WTC11 (cell line): ENCODE data around the gene MRGPRF. TPM values are rescaled to one million over a fixed set of nuclear protein-coding genes. Genes with fewer than 3 reads are reported as not detected.

Experiments used
- ATAC-seq: fragments of 200-7000 bp; cut with Tn5 transposase; 2 replicates; pipeline ENCODE4 v1.10.0; 2021; ENCODE audit warnings: mild to moderate bottlenecking, moderate library complexity
- CTCF ChIA-PET: fragments of 300-600 bp; sonication (Branson Sonifier 250); formaldehyde crosslinking; loops from one replicate; lab custom pipeline; 2021; ENCODE audit warnings: antibody characterized with exemption; lab: Charles Lee
- POLR2A ChIA-PET: fragments of 350-600 bp; sonication (Branson Sonifier 250); formaldehyde crosslinking; loops from one replicate; lab custom pipeline; 2021; ENCODE audit warnings: antibody characterized with exemption; lab: Charles Lee
- DNase-seq: peaks from one replicate; pipeline ENCODE4 v3.0.0; 2021; ENCODE audit warnings: low spot score
- H3K27ac Mint-ChIP-seq: 2 replicates; pipeline ENCODE4 v1.8.0; 2021; ENCODE audit warnings: mixed read lengths
- H3K27me3 Mint-ChIP-seq: 2 replicates; pipeline ENCODE4 v1.8.0; 2021; ENCODE audit warnings: low read depth, mild to moderate bottlenecking, moderate library complexity, mixed read lengths
- H3K36me3 Mint-ChIP-seq: 2 replicates; pipeline ENCODE4 v1.8.0; 2021; ENCODE audit warnings: mixed read lengths
- H3K4me1 Mint-ChIP-seq: 2 replicates; pipeline ENCODE4 v1.8.0; 2022; ENCODE audit warnings: mixed read lengths
- H3K4me3 Mint-ChIP-seq: 2 replicates; pipeline ENCODE4 v1.8.0; 2021; ENCODE audit warnings: mild to moderate bottlenecking, moderate library complexity, mixed read lengths
- H3K9me3 Mint-ChIP-seq: 2 replicates; pipeline ENCODE4 v1.8.0; 2021; ENCODE audit warnings: mixed read lengths
- ATF1 ChIP-seq: sonication (generic); formaldehyde crosslinking; IDR thresholded peaks from 2 replicates; pipeline ENCODE4 v1.8.1; 2023; ENCODE audit warnings: mild to moderate bottlenecking, moderate library complexity, missing genetic modification reagents
- CBFB ChIP-seq: sonication (generic); formaldehyde crosslinking; IDR thresholded peaks from 2 replicates; pipeline ENCODE4 v1.8.1; 2022; ENCODE audit warnings: mild to moderate bottlenecking, low read depth, missing genetic modification reagents
- ESRRA ChIP-seq: sonication (generic); formaldehyde crosslinking; IDR thresholded peaks from 2 replicates; pipeline ENCODE4 v1.8.1; 2022; ENCODE audit warnings: mild to moderate bottlenecking, missing genetic modification reagents, borderline replicate concordance
- IRF2 ChIP-seq: sonication (generic); formaldehyde crosslinking; IDR thresholded peaks from 2 replicates; pipeline ENCODE4 v1.8.0; 2022; ENCODE audit warnings: low read depth, missing genetic modification reagents, borderline replicate concordance
- JAZF1 ChIP-seq: fragments of 250-450 bp; sonication (Bioruptor Pico); IDR thresholded peaks from 2 replicates; pipeline ENCODE4 v1.9.0; 2021; ENCODE audit warnings: moderate library complexity, mild to moderate bottlenecking, inconsistent platforms
- MYBL2 ChIP-seq: sonication (generic); formaldehyde crosslinking; IDR thresholded peaks from 2 replicates; pipeline ENCODE4 v1.8.1; 2023; ENCODE audit warnings: mild to moderate bottlenecking, moderate library complexity, missing genetic modification reagents
- RORB ChIP-seq: fragments of 250-450 bp; sonication (Bioruptor Pico); IDR thresholded peaks from 2 replicates; pipeline ENCODE4 v1.9.0; 2021; ENCODE audit warnings: mild to moderate bottlenecking
- SMAD3 ChIP-seq: sonication (generic); formaldehyde crosslinking; IDR thresholded peaks from 2 replicates; pipeline ENCODE4 v1.8.0; 2022; ENCODE audit warnings: missing genetic modification reagents, mild to moderate bottlenecking, borderline replicate concordance
- SOX15 ChIP-seq: fragments of 250-450 bp; sonication (Bioruptor Pico); IDR thresholded peaks from 2 replicates; pipeline ENCODE4 v1.9.0; 2021; ENCODE audit warnings: mild to moderate bottlenecking
- TEAD1 ChIP-seq: sonication (generic); formaldehyde crosslinking; IDR thresholded peaks from 2 replicates; pipeline ENCODE4 v1.8.0; 2022; ENCODE audit warnings: mild to moderate bottlenecking, missing genetic modification reagents
- TP53 ChIP-seq: sonication (generic); formaldehyde crosslinking; IDR thresholded peaks from 2 replicates; pipeline ENCODE4 v1.8.1; 2023; ENCODE audit warnings: mild to moderate bottlenecking, missing genetic modification reagents
- ZBTB21 ChIP-seq: sonication (generic); formaldehyde crosslinking; IDR thresholded peaks from 2 replicates; pipeline ENCODE4 v1.8.1; 2023; ENCODE audit warnings: mild to moderate bottlenecking, missing genetic modification reagents, borderline replicate concordance
- ZNF396 ChIP-seq: fragments of 250-450 bp; sonication (Bioruptor Pico); IDR thresholded peaks from 2 replicates; pipeline ENCODE4 v1.8.0; 2021; ENCODE audit warnings: mild to moderate bottlenecking, moderate library complexity, borderline replicate concordance
- total RNA-seq: library from RNA; stranded (reverse); gene quantifications from 3 replicates; pipeline ENCODE4 v1.2.3, GENCODE V29; 2021
- TF ChIP-seq, protein P1 (sequence below): sonication (generic); formaldehyde crosslinking; conservative IDR thresholded peaks from 2 replicates; pipeline ENCODE4 v1.8.1; 2023; ENCODE audit warnings: mild to moderate bottlenecking, low read depth, missing genetic modification reagents, moderate library complexity
- TF ChIP-seq, protein P2 (sequence below): sonication (generic); formaldehyde crosslinking; IDR thresholded peaks from 2 replicates; pipeline ENCODE4 v1.8.1; 2022; ENCODE audit warnings: missing genetic modification reagents, borderline replicate concordance
- TF ChIP-seq, protein P3 (sequence below): sonication (generic); formaldehyde crosslinking; IDR thresholded peaks from 2 replicates; pipeline ENCODE4 v1.8.1; 2023; ENCODE audit warnings: mild to moderate bottlenecking, missing genetic modification reagents
- TF ChIP-seq, protein P4 (sequence below): sonication (generic); formaldehyde crosslinking; IDR thresholded peaks from 2 replicates; pipeline ENCODE4 v1.8.1; 2023; ENCODE audit warnings: mild to moderate bottlenecking, missing genetic modification reagents
- TF ChIP-seq, protein P5 (sequence below): sonication (generic); formaldehyde crosslinking; IDR thresholded peaks from 2 replicates; pipeline ENCODE4 v1.8.1; 2023; ENCODE audit warnings: mild to moderate bottlenecking, missing genetic modification reagents, moderate library complexity
- TF ChIP-seq, protein P6 (sequence below): sonication (generic); formaldehyde crosslinking; IDR thresholded peaks from 2 replicates; pipeline ENCODE4 v1.8.0; 2023; ENCODE audit warnings: missing genetic modification reagents
- TF ChIP-seq, protein P7 (sequence below): fragments of 250-450 bp; sonication (Bioruptor Pico); IDR thresholded peaks from 2 replicates; pipeline ENCODE4 v1.9.0; 2021; ENCODE audit warnings: mild to moderate bottlenecking, borderline replicate concordance

The MRGPRF gene
- total RNA-seq, 1 experiment from 2014 or later, result 3.8 TPM

DNA sequence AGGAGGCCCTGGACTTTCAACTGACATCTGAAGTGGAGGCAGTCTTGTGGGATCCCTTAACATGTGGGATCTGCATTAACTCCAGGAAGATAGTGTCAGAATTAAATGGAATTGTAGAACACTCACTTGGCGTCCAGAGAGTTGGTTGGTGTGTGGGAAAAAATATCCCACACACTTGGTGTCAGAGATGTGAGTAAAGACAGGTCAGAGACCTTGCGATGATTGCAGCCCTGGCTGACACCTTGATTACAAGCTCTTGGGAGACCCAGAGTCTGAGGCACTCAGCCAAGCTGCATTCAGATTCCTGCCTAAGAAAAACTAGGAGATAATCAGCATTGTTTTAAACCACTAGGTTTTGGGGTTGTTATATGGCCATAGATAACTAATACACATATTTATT lies 28.5 kb upstream of the MRGPRF start (continued):
- TF ChIP-seq, protein P1, sequence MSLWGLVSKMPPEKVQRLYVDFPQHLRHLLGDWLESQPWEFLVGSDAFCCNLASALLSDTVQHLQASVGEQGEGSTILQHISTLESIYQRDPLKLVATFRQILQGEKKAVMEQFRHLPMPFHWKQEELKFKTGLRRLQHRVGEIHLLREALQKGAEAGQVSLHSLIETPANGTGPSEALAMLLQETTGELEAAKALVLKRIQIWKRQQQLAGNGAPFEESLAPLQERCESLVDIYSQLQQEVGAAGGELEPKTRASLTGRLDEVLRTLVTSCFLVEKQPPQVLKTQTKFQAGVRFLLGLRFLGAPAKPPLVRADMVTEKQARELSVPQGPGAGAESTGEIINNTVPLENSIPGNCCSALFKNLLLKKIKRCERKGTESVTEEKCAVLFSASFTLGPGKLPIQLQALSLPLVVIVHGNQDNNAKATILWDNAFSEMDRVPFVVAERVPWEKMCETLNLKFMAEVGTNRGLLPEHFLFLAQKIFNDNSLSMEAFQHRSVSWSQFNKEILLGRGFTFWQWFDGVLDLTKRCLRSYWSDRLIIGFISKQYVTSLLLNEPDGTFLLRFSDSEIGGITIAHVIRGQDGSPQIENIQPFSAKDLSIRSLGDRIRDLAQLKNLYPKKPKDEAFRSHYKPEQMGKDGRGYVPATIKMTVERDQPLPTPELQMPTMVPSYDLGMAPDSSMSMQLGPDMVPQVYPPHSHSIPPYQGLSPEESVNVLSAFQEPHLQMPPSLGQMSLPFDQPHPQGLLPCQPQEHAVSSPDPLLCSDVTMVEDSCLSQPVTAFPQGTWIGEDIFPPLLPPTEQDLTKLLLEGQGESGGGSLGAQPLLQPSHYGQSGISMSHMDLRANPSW (CRISPR knock-in tag), result no peak

DNA sequence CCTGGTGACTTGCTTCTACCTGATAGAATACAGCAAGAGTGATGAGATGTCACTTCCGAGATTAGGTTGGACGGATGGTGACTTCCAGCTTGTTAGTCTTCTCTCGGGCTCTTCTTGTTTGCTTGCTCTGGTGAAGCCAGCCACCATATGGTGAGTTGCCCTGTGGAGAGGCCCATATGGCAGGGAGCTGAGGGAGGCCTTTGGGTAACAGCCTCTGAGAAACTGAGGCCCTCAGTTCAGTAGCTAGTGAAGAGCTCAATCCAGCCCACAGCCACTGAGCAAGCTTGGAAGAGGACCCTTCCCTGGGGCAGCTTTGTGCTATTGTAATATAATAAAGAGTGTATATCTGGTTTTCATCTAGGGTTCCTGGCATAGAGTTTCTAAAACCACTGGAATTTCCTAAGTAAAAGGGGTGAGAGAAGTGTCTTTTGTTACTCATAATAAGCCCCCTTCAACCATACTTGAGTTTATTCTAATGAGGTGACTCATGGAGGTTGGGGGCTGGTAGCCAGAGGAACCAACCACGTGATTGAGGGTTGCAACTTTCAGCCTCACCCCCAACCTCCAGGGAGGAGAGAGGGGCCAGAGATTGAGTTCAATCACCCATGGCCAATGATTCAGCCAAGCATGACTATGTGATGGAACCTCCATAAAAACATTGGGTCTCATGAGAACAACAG lies 27.7 kb upstream of the MRGPRF start:
- Mint-ChIP-seq H3K9me3 (no peaks in the 10 kb centered on the region), H3K36me3 (no peaks in the 10 kb centered on the region), H3K4me3 (no peak overlapping the region), H3K27me3 (no peaks in the 10 kb centered on the region), H3K27ac (no peak overlapping the region), H3K4me1 (peaks cover 29% of the 10 kb centered on the region)
- CTCF ChIA-PET, result interaction anchor here (1.6 kb wide), 1 partner anchor 28 kb away, joined by 6 read pairs; the partner anchor contains the start of gene MRGPRF
- ATAC-seq (no peak), DNase-seq (no peak)
- POLR2A ChIA-PET, result no interaction called here
- TF ChIP-seq, protein P2, sequence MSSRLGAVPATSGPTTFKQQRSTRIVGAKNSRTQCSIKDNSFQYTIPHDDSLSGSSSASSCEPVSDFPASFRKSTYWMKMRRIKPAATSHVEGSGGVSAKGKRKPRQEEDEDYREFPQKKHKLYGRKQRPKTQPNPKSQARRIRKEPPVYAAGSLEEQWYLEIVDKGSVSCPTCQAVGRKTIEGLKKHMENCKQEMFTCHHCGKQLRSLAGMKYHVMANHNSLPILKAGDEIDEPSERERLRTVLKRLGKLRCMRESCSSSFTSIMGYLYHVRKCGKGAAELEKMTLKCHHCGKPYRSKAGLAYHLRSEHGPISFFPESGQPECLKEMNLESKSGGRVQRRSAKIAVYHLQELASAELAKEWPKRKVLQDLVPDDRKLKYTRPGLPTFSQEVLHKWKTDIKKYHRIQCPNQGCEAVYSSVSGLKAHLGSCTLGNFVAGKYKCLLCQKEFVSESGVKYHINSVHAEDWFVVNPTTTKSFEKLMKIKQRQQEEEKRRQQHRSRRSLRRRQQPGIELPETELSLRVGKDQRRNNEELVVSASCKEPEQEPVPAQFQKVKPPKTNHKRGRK (CRISPR knock-in tag), result no peak
- TF ChIP-seq ZBTB21 (no peak), RORB (no peak), SMAD3 (CRISPR knock-in tag) (no peak), JAZF1 (CRISPR knock-in tag) (no peak), ATF1 (CRISPR knock-in tag) (no peak), ZNF396 (CRISPR knock-in tag) (no peak), TEAD1 (CRISPR knock-in tag) (no peak), MYBL2 (CRISPR knock-in tag) (no peak), ESRRA (CRISPR knock-in tag) (no peak), SOX15 (CRISPR knock-in tag) (no peak), TP53 (no peak), CBFB (CRISPR knock-in tag) (no peak), IRF2 (CRISPR knock-in tag) (no peak)
- TF ChIP-seq, protein P3, sequence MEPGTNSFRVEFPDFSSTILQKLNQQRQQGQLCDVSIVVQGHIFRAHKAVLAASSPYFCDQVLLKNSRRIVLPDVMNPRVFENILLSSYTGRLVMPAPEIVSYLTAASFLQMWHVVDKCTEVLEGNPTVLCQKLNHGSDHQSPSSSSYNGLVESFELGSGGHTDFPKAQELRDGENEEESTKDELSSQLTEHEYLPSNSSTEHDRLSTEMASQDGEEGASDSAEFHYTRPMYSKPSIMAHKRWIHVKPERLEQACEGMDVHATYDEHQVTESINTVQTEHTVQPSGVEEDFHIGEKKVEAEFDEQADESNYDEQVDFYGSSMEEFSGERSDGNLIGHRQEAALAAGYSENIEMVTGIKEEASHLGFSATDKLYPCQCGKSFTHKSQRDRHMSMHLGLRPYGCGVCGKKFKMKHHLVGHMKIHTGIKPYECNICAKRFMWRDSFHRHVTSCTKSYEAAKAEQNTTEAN (CRISPR knock-in tag), result no peak
- TF ChIP-seq, protein P4, sequence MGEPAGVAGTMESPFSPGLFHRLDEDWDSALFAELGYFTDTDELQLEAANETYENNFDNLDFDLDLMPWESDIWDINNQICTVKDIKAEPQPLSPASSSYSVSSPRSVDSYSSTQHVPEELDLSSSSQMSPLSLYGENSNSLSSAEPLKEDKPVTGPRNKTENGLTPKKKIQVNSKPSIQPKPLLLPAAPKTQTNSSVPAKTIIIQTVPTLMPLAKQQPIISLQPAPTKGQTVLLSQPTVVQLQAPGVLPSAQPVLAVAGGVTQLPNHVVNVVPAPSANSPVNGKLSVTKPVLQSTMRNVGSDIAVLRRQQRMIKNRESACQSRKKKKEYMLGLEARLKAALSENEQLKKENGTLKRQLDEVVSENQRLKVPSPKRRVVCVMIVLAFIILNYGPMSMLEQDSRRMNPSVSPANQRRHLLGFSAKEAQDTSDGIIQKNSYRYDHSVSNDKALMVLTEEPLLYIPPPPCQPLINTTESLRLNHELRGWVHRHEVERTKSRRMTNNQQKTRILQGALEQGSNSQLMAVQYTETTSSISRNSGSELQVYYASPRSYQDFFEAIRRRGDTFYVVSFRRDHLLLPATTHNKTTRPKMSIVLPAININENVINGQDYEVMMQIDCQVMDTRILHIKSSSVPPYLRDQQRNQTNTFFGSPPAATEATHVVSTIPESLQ, result no peak
- TF ChIP-seq, protein P5, sequence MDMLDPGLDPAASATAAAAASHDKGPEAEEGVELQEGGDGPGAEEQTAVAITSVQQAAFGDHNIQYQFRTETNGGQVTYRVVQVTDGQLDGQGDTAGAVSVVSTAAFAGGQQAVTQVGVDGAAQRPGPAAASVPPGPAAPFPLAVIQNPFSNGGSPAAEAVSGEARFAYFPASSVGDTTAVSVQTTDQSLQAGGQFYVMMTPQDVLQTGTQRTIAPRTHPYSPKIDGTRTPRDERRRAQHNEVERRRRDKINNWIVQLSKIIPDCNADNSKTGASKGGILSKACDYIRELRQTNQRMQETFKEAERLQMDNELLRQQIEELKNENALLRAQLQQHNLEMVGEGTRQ, result no peak
- TF ChIP-seq, protein P6, sequence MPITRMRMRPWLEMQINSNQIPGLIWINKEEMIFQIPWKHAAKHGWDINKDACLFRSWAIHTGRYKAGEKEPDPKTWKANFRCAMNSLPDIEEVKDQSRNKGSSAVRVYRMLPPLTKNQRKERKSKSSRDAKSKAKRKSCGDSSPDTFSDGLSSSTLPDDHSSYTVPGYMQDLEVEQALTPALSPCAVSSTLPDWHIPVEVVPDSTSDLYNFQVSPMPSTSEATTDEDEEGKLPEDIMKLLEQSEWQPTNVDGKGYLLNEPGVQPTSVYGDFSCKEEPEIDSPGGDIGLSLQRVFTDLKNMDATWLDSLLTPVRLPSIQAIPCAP, result no peak
- TF ChIP-seq, protein P7, sequence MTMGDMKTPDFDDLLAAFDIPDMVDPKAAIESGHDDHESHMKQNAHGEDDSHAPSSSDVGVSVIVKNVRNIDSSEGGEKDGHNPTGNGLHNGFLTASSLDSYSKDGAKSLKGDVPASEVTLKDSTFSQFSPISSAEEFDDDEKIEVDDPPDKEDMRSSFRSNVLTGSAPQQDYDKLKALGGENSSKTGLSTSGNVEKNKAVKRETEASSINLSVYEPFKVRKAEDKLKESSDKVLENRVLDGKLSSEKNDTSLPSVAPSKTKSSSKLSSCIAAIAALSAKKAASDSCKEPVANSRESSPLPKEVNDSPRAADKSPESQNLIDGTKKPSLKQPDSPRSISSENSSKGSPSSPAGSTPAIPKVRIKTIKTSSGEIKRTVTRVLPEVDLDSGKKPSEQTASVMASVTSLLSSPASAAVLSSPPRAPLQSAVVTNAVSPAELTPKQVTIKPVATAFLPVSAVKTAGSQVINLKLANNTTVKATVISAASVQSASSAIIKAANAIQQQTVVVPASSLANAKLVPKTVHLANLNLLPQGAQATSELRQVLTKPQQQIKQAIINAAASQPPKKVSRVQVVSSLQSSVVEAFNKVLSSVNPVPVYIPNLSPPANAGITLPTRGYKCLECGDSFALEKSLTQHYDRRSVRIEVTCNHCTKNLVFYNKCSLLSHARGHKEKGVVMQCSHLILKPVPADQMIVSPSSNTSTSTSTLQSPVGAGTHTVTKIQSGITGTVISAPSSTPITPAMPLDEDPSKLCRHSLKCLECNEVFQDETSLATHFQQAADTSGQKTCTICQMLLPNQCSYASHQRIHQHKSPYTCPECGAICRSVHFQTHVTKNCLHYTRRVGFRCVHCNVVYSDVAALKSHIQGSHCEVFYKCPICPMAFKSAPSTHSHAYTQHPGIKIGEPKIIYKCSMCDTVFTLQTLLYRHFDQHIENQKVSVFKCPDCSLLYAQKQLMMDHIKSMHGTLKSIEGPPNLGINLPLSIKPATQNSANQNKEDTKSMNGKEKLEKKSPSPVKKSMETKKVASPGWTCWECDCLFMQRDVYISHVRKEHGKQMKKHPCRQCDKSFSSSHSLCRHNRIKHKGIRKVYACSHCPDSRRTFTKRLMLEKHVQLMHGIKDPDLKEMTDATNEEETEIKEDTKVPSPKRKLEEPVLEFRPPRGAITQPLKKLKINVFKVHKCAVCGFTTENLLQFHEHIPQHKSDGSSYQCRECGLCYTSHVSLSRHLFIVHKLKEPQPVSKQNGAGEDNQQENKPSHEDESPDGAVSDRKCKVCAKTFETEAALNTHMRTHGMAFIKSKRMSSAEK (CRISPR knock-in tag), result no peak
